SK-N-SH treated with all-trans-retinoic acid at 6 μM for 48 hours (cell line): Measurements from ENCODE around the gene SFXN5.

Experiments
- ATAC-seq: fragments of 200-7000 bp; cut with Tn5 transposase; 3 replicates; pipeline ENCODE4 v1.9.1; 2020; ENCODE audit warnings: mild to moderate bottlenecking, moderate library complexity
- ARNTL ChIP-seq: fragments of 450-650 bp; formaldehyde crosslinking; IDR thresholded peaks from 2 replicates; pipeline ENCODE4 v1.5.0; 2020; ENCODE audit warnings: low read depth, mild to moderate bottlenecking, moderate library complexity, borderline replicate concordance
- BACH2 ChIP-seq: fragments of 250-450 bp; sonication (Bioruptor Pico); IDR thresholded peaks from 2 replicates; pipeline ENCODE4 v1.9.0; 2021; ENCODE audit warnings: mild to moderate bottlenecking, borderline replicate concordance
- CSDC2 ChIP-seq: fragments of 250-450 bp; sonication (Bioruptor Pico); IDR thresholded peaks from 2 replicates; pipeline ENCODE4 v1.5.0; 2020; ENCODE audit warnings: mild to moderate bottlenecking, moderate library complexity
- ESRRG ChIP-seq: fragments of 250-450 bp; sonication (Bioruptor Pico); IDR thresholded peaks from 2 replicates; pipeline ENCODE4 v1.6.1; 2021; ENCODE audit warnings: mild to moderate bottlenecking
- GLIS3 ChIP-seq: fragments of 250-450 bp; sonication (Bioruptor Pico); IDR thresholded peaks from 2 replicates; pipeline ENCODE4 v1.5.0; 2020; ENCODE audit warnings: mild to moderate bottlenecking, moderate library complexity
- ISL1 ChIP-seq: fragments of 250-450 bp; sonication (Bioruptor Pico); IDR thresholded peaks from 2 replicates; pipeline ENCODE4 v2.1.2; 2022; ENCODE audit warnings: mild to moderate bottlenecking, moderate library complexity
- OSR1 ChIP-seq: fragments of 250-450 bp; sonication (Bioruptor Pico); IDR thresholded peaks from 2 replicates; pipeline ENCODE4 v1.8.0; 2022; ENCODE audit warnings: moderate library complexity, mild to moderate bottlenecking, inconsistent platforms
- PPARA ChIP-seq: fragments of 250-450 bp; sonication (Bioruptor Pico); IDR thresholded peaks from 2 replicates; pipeline ENCODE4 v1.5.0; 2020; ENCODE audit warnings: mild to moderate bottlenecking, borderline replicate concordance
- RARB ChIP-seq: fragments of 250-450 bp; sonication (Bioruptor Pico); IDR thresholded peaks from 2 replicates; pipeline ENCODE4 v1.8.0; 2021; ENCODE audit warnings: mild to moderate bottlenecking, moderate library complexity
- SNAI2 ChIP-seq: fragments of 250-450 bp; sonication (Bioruptor Pico); IDR thresholded peaks from 2 replicates; pipeline ENCODE4 v1.5.0; 2020; ENCODE audit warnings: mild to moderate bottlenecking, moderate library complexity
- TCF4 ChIP-seq: fragments of 250-450 bp; sonication (Bioruptor Pico); IDR thresholded peaks from 2 replicates; pipeline ENCODE4 v1.8.0; 2021; ENCODE audit warnings: mild to moderate bottlenecking, moderate library complexity, borderline replicate concordance
- TOX ChIP-seq: fragments of 250-450 bp; sonication (Bioruptor Pico); IDR thresholded peaks from 2 replicates; pipeline ENCODE4 v1.8.0; 2021; ENCODE audit warnings: mild to moderate bottlenecking, moderate library complexity, borderline replicate concordance
- ZC3H10 ChIP-seq: fragments of 250-450 bp; sonication (Bioruptor Pico); IDR thresholded peaks from 2 replicates; pipeline ENCODE4 v1.5.1; 2021; ENCODE audit warnings: mild to moderate bottlenecking, moderate library complexity
- ZFP3 ChIP-seq: fragments of 250-450 bp; sonication (Bioruptor Pico); IDR thresholded peaks from 2 replicates; pipeline ENCODE4 v1.5.0; 2020; ENCODE audit warnings: mild to moderate bottlenecking, moderate library complexity
- ZFP30 ChIP-seq: fragments of 450-650 bp; formaldehyde crosslinking; IDR thresholded peaks from 2 replicates; pipeline ENCODE4 v1.5.0; 2022; ENCODE audit warnings: mild to moderate bottlenecking, moderate library complexity
- ZNF565 ChIP-seq: fragments of 450-650 bp; formaldehyde crosslinking; conservative IDR thresholded peaks from 2 replicates; pipeline ENCODE4 v1.5.0; 2020; ENCODE audit warnings: low read depth, mild to moderate bottlenecking, moderate library complexity
- ZNF70 ChIP-seq: fragments of 450-650 bp; formaldehyde crosslinking; IDR thresholded peaks from 2 replicates; pipeline ENCODE4 v1.5.0; 2020; ENCODE audit warnings: mild to moderate bottlenecking, moderate library complexity
- ZNF8 ChIP-seq: fragments of 450-650 bp; formaldehyde crosslinking; IDR thresholded peaks from 2 replicates; pipeline ENCODE4 v1.5.0; 2020; ENCODE audit warnings: mild to moderate bottlenecking, moderate library complexity
- TF ChIP-seq, protein P1 (sequence below): fragments of 250-450 bp; sonication (Bioruptor Pico); IDR thresholded peaks from 2 replicates; pipeline ENCODE4 v1.5.0; 2020; ENCODE audit warnings: mild to moderate bottlenecking, moderate library complexity
- TF ChIP-seq, protein P2 (sequence below): fragments of 250-450 bp; sonication (Bioruptor Pico); IDR thresholded peaks from 2 replicates; pipeline ENCODE4 v1.5.1; 2020; ENCODE audit warnings: low read depth, mild to moderate bottlenecking, moderate library complexity
- TF ChIP-seq, protein P3 (sequence below): fragments of 250-450 bp; sonication (Bioruptor Pico); IDR thresholded peaks from 2 replicates; pipeline ENCODE4 v1.8.0; 2020; ENCODE audit warnings: mild to moderate bottlenecking, moderate library complexity, borderline replicate concordance
- TF ChIP-seq, protein P4 (sequence below): fragments of 250-450 bp; sonication (Bioruptor Pico); IDR thresholded peaks from 2 replicates; pipeline ENCODE4 v1.8.0; 2021; ENCODE audit warnings: low read depth, mild to moderate bottlenecking, moderate library complexity, borderline replicate concordance

Gene SFXN5

DNA sequence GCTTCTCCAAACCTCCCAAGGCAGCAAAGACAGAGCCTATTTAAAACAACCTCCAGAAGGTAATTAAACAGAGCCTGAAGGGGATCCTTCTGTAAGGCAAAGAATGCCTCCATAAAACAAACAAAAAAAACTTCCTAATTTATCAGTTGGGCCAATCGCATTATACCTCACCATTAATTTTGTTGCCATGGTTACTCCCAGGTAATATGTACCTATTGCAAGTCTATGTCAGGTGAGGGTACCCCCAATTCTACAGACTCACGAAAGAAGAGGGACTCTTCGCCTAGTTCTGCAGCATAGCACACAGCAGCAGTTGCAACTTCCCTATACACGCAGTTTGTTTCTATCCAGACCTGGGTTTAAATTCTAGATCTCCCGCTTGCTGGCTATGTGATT lies 38.8 kb downstream of the SFXN5 start:
- TF ChIP-seq BACH2 (CRISPR knock-in tag) (no peak), ZFP30 (CRISPR knock-in tag) (no peak), SNAI2 (CRISPR knock-in tag) (no peak), ZNF8 (no peak), ARNTL (CRISPR knock-in tag) (no peak), TCF4 (CRISPR knock-in tag) (no peak), ZNF70 (CRISPR knock-in tag) (no peak), RARB (CRISPR knock-in tag) (no peak), ZNF565 (no peak), ISL1 (CRISPR knock-in tag) (no peak)
- TF ChIP-seq, protein P1, sequence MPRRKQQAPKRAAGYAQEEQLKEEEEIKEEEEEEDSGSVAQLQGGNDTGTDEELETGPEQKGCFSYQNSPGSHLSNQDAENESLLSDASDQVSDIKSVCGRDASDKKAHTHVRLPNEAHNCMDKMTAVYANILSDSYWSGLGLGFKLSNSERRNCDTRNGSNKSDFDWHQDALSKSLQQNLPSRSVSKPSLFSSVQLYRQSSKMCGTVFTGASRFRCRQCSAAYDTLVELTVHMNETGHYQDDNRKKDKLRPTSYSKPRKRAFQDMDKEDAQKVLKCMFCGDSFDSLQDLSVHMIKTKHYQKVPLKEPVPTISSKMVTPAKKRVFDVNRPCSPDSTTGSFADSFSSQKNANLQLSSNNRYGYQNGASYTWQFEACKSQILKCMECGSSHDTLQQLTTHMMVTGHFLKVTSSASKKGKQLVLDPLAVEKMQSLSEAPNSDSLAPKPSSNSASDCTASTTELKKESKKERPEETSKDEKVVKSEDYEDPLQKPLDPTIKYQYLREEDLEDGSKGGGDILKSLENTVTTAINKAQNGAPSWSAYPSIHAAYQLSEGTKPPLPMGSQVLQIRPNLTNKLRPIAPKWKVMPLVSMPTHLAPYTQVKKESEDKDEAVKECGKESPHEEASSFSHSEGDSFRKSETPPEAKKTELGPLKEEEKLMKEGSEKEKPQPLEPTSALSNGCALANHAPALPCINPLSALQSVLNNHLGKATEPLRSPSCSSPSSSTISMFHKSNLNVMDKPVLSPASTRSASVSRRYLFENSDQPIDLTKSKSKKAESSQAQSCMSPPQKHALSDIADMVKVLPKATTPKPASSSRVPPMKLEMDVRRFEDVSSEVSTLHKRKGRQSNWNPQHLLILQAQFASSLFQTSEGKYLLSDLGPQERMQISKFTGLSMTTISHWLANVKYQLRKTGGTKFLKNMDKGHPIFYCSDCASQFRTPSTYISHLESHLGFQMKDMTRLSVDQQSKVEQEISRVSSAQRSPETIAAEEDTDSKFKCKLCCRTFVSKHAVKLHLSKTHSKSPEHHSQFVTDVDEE (CRISPR knock-in tag): no peak
- TF ChIP-seq, protein P2, sequence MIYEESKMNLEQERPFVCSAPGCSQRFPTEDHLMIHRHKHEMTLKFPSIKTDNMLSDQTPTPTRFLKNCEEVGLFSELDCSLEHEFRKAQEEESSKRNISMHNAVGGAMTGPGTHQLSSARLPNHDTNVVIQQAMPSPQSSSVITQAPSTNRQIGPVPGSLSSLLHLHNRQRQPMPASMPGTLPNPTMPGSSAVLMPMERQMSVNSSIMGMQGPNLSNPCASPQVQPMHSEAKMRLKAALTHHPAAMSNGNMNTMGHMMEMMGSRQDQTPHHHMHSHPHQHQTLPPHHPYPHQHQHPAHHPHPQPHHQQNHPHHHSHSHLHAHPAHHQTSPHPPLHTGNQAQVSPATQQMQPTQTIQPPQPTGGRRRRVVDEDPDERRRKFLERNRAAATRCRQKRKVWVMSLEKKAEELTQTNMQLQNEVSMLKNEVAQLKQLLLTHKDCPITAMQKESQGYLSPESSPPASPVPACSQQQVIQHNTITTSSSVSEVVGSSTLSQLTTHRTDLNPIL (CRISPR knock-in tag): no peak
- TF ChIP-seq, protein P3, sequence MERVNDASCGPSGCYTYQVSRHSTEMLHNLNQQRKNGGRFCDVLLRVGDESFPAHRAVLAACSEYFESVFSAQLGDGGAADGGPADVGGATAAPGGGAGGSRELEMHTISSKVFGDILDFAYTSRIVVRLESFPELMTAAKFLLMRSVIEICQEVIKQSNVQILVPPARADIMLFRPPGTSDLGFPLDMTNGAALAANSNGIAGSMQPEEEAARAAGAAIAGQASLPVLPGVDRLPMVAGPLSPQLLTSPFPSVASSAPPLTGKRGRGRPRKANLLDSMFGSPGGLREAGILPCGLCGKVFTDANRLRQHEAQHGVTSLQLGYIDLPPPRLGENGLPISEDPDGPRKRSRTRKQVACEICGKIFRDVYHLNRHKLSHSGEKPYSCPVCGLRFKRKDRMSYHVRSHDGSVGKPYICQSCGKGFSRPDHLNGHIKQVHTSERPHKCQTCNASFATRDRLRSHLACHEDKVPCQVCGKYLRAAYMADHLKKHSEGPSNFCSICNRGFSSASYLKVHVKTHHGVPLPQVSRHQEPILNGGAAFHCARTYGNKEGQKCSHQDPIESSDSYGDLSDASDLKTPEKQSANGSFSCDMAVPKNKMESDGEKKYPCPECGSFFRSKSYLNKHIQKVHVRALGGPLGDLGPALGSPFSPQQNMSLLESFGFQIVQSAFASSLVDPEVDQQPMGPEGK: no peak
- no peak for ATAC-seq

DNA sequence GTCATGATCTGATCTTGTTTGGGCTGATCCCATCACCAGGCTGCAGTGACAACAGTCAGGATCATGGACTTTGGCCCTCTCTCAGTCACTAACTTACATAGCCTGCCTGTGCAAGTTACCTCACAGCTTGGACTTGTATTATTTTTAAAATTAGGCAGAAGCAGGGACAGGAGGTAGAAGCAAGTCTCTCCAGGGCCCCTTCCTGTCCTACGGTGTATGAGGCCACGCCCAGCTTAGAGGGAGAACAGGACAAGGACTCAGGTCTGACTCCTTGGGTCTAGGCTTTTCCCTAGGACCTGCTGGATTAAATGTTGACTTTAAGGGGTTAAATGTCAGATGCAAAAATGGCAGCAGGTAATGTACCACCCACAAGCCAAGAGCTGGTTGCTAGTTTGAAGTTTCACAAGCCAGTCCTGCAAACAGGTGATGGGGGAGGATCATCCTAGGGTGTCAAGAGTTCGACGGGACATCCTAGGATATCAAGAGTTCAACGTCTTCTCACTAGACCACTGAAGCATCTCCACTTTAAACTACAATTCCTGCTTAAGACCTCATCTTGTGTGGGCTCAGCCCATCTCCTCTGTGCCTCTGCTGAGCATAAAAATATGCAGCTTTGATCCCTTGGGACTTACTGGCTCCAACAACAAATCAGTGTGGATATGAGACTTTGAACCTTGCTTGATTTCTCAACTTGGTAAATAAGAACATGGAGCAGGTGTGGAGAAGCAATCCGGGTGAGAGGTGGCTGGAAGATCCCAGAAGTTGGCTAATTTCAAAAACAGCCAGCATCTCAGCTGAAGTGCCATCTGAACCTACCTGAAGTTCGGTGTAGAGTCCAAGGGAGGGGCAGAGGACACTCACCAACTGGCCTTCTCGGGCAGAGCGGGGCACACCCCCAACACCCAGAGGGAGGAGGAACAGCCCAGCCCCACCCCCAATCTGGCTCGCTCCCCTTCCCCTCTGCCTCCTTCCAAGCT lies 39.5 kb downstream of the SFXN5 start:
- TF ChIP-seq ZC3H10 (CRISPR knock-in tag): no peak
- TF ChIP-seq, protein P2 (CRISPR knock-in tag): no peak
- TF ChIP-seq ESRRG (CRISPR knock-in tag): no peak
- no peak for TF ChIP-seq PPARA
- TF ChIP-seq RARB (CRISPR knock-in tag): no peak
- no peak for TF ChIP-seq ISL1 (CRISPR knock-in tag)
- TF ChIP-seq BACH2 (CRISPR knock-in tag): no peak
- TF ChIP-seq ARNTL (CRISPR knock-in tag): no peak
- TF ChIP-seq SNAI2 (CRISPR knock-in tag): no peak
- TF ChIP-seq, protein P1 (CRISPR knock-in tag): no peak
- TF ChIP-seq ZFP3 (CRISPR knock-in tag): no peak
- TF ChIP-seq, all 23 proteins: peak for 0
- ATAC-seq: no peak

DNA sequence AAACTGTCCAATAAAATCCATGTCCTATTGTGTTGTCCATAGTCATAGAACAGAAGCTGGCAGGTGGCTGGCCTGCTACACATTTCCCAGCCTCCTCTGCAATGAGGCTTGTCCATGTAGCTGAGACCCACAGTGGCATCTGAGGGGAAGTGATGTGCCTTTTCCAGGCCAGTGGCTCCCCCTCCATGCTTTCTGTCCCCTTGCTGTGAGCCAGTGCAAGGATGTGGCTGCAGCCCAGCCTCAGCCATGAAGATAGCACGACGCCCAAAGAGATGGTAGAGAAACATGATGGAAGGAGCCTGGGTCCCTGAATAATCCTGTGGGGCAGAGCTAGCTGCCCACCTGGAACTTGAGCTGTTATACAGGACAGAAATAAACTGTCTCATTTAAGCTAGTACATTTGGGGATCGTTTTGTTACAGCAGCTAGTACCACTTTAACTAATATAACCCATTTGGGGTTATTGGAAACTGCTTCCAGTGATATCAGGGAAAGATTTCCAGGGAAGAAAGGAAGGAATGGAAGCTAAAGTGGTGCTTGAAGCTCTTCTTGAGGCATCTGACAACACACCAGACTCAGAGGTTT lies 40.3 kb downstream of the SFXN5 start:
- no peak for ATAC-seq
- no peak for TF ChIP-seq ZNF8
- TF ChIP-seq OSR1: no peak
- no peak for TF ChIP-seq CSDC2
- TF ChIP-seq, protein P2 (CRISPR knock-in tag): no peak
- no peak for TF ChIP-seq TCF4 (CRISPR knock-in tag)
- TF ChIP-seq ZFP3 (CRISPR knock-in tag): no peak
- no peak for TF ChIP-seq ESRRG (CRISPR knock-in tag)
- TF ChIP-seq, protein P4, sequence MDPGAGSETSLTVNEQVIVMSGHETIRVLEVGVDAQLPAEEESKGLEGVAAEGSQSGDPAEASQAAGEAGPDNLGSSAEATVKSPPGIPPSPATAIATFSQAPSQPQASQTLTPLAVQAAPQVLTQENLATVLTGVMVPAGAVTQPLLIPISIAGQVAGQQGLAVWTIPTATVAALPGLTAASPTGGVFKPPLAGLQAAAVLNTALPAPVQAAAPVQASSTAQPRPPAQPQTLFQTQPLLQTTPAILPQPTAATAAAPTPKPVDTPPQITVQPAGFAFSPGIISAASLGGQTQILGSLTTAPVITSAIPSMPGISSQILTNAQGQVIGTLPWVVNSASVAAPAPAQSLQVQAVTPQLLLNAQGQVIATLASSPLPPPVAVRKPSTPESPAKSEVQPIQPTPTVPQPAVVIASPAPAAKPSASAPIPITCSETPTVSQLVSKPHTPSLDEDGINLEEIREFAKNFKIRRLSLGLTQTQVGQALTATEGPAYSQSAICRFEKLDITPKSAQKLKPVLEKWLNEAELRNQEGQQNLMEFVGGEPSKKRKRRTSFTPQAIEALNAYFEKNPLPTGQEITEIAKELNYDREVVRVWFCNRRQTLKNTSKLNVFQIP: no peak
- TF ChIP-seq PPARA: no peak
- TF ChIP-seq TOX (CRISPR knock-in tag): no peak
- TF ChIP-seq ZNF70 (CRISPR knock-in tag): no peak
- TF ChIP-seq SNAI2 (CRISPR knock-in tag): no peak
- no peak for TF ChIP-seq GLIS3 (CRISPR knock-in tag)
- no peak for TF ChIP-seq ZFP30 (CRISPR knock-in tag)
- TF ChIP-seq ZC3H10 (CRISPR knock-in tag): no peak
